MG63 (cell line): ENCODE data around the gene TMEM52. TPM values are rescaled to one million over a fixed set of nuclear protein-coding genes. Genes with fewer than 3 reads are reported as not detected.
A peak's percentile ranks its signal among the peaks of the same experiment; 100 is the strongest.
"Not testable (repeated sequence)": the region's sequence is repeated elsewhere in the genome, so short reads cannot be mapped to it uniquely, and the experiment has no call there.

ENCODE experiments used
- DNase-seq: peaks from one replicate; pipeline ENCODE4 v3.0.0-alpha.2; 2020
- H3K27me3 ChIP-seq: fragments of 250-450 bp; sonication (Bioruptor Pico); 2 replicates; pipeline ENCODE4 v1.5.1; 2020; ENCODE audit warnings: mild to moderate bottlenecking, moderate library complexity
- H3K36me3 ChIP-seq: fragments of 250-450 bp; sonication (Bioruptor Pico); 2 replicates; pipeline ENCODE4 v1.5.1; 2020; ENCODE audit warnings: mild to moderate bottlenecking, moderate library complexity
- H3K4me3 ChIP-seq: fragments of 250-450 bp; sonication (Bioruptor Pico); 2 replicates; pipeline ENCODE4 v1.5.1; 2020; ENCODE audit warnings: mild to moderate bottlenecking, moderate library complexity
- H3K9me3 ChIP-seq: fragments of 250-450 bp; sonication (Bioruptor Pico); 2 replicates; pipeline ENCODE4 v1.5.1; 2020; ENCODE audit warnings: mild to moderate bottlenecking, moderate library complexity
- total RNA-seq: library from RNA; depleted of rRNA; stranded (reverse); fragments of >200 nt; shearing (Covaris generic); gene quantifications from 2 replicates; pipeline ENCODE4 v1.2.3, GENCODE V29; 2014; ENCODE audit warnings: low replicate concordance

The TMEM52 gene
- total RNA-seq, 1 experiment from 2014 or later, result not detected

- H3K9me3 ChIP-seq, result no peaks in the 10 kb centered on the region
- H3K27me3 ChIP-seq, result peaks cover 17% of the 10 kb centered on the region
- no peaks in the 10 kb centered on the region for H3K36me3 ChIP-seq
- no peak overlapping the region for H3K4me3 ChIP-seq
- DNase-seq, result no peak
Measured at GRCh38 chr1:1937549-1938275, 18.6 kb upstream of the TMEM52 start.

DNA sequence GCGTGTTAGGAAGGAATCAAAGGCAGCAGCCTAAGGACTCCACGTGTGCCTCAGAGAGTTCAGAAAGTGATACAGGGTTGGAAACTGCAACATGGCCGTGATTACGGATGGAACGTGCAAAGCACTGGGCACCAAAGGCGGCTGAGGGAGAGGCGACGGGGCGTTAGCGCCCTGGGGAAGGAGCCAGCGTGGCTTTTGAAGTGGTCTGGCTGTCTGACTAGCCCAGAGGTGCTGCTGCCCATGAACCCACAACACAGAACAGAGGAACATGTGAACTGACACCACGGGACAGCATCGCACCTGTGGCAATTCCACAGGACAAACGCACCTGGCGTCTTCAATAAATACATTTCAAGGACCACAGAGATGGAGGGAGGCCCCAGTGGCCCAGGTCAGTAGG is 18.0 kb upstream of the TMEM52 start:
- Histone ChIP-seq H3K9me3 (no peaks in the 10 kb centered on the region), H3K36me3 (no peaks in the 10 kb centered on the region), H3K27me3 (peaks cover 17% of the 10 kb centered on the region), H3K4me3 (no peak overlapping the region)
- DNase-seq, result no peak

DNA sequence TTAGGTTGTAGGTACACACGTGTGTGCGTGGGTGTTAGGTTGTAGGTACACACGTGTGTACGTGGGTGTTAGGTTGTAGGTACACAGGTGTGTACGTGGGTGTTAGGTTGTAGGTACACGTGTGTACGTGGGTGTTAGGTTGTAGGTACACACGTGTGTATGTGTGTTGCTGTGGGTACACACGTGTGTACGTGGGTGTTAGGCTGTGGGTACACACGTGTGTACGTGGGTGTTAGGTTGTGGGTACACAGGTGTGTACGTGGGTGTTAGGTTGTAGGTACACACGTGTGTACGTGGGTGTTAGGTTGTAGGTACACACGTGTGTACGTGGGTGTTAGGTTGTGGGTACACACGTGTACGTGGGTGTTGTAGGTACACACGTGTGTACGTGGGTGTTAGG is 15.8 kb upstream of the TMEM52 start:
- DNase-seq, H3K9me3 ChIP-seq, H3K4me3 ChIP-seq, H3K36me3 ChIP-seq: not testable (repeated sequence)
- peaks cover 17% of the 10 kb centered on the region for H3K27me3 ChIP-seq

DNA sequence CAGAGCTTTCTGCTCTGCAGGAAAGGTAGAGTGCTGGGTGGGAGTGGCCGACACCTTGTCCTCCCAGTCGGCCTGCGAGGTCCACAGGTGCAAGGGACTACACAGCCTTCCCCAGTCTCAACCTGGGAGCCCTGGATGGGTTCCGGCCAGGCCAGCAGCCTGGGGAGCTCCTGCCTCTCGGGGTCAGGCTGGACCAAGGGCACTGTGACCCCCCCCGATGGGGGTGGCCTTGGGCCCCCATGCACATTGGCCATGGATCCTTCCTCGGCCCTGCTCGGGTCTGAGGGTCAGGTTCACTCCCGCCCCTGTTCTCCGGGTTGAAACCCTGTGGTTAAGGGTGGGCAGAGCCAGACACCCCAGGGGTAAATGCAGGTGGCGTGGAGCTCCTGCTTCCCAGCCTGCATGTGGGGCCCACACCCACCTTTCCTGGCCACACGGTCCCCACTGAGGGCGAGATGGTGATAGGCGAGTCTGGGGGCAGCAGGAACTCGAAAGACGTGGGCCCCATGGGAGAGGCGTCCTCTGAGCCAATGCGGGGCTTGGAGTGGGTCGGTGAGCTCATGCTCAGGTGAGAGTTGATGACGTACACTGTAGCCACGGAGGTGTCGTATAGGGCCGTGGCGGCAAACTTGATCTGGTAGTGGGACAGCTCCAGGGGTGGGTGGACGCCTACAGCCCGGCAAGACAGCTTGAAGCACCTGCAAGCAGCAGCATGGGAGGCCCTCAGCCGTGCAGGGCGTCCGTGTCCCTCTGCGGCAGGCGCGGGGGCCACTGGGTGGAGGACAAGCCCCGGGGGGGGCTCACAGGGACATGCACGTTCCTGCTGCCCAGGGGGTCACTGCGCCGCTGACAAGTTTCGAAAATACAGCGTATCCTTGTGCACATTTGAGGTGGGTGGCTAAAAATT is 10.8 kb upstream of the TMEM52 start:
- Histone ChIP-seq H3K36me3 (no peaks in the 10 kb centered on the region), H3K9me3 (no peaks in the 10 kb centered on the region), H3K27me3 (0 out of 2 replicates have a peak, but pooled peaks cover 3% of the 10 kb centered on the region), H3K4me3 (no peak overlapping the region)
- no peak for DNase-seq

- no peak overlapping the region for H3K4me3 ChIP-seq
- 0 out of 2 replicates have a peak, but pooled peaks cover 3% of the 10 kb centered on the region for H3K27me3 ChIP-seq
- no peak for DNase-seq
- no peaks in the 10 kb centered on the region for H3K36me3 ChIP-seq
- no peaks in the 10 kb centered on the region for H3K9me3 ChIP-seq
Measured at GRCh38 chr1:1929102-1929638, 10.1 kb upstream of the TMEM52 start.

DNA sequence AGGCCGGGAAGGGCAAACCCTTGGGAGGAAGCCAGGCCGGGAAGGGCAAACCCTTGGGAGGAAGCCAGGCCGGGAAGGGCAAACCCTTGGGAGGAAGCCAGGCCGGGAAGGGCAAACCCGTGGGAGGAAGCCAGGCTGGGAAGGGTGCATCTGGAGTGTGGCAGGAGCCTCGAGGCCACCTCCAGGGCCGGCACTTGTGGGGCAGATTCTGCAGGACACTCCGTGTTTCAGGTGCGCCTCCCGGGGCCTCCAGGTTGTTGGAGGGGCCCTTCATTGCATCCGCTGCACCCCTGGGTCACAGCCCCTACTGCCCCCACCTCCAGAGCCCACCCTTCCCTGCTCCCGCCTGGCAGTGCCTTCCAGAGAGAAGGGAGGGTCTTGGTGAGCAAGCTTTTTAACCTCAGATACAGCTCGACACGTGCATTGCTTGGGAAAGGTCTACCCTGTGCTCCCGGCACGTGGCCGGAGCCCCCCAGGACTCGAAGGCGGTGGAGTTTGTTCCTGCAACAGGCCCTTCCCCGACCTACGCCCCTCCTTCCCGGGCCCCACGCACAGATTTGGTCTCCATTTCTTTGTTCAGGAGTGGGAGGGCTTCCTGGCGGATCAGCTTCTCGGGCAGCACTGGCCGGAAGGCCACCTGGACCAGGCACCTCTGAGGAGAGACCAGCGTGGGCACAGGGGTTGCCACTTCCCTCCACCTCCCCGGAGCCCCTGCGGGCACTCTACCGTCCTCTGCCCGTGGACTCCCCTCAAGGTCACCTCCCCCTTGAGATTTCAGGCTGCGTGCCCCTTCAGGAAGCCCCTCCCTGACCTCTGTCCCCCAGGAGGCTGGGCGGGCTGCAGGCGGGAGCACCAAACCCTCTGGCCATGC is 9.4 kb upstream of the TMEM52 start:
- Histone ChIP-seq H3K9me3 (no peaks in the 10 kb centered on the region), H3K27me3 (0 out of 2 replicates have a peak, but pooled peaks cover 2% of the 10 kb centered on the region), H3K4me3 (no peak overlapping the region), H3K36me3 (no peaks in the 10 kb centered on the region)
- DNase-seq, result peak; percentile 45

GRCh38 chr1:1927751-1928150 is 8.7 kb upstream of the TMEM52 start:
- H3K27me3 ChIP-seq, result no peaks in the 10 kb centered on the region
- DNase-seq, result peak; percentile 26
- no peaks in the 10 kb centered on the region for H3K36me3 ChIP-seq
- no peaks in the 10 kb centered on the region for H3K9me3 ChIP-seq
- no peak overlapping the region for H3K4me3 ChIP-seq

- no peaks in the 10 kb centered on the region for H3K27me3 ChIP-seq
- H3K9me3 ChIP-seq, result no peaks in the 10 kb centered on the region
- no peak for DNase-seq
- no peaks in the 10 kb centered on the region for H3K36me3 ChIP-seq
- no peak overlapping the region for H3K4me3 ChIP-seq
Measured at GRCh38 chr1:1926886-1927660, 8.0 kb upstream of the TMEM52 start.

GRCh38 chr1:1926346-1926811 is 7.3 kb upstream of the TMEM52 start:
- Histone ChIP-seq H3K9me3 (no peaks in the 10 kb centered on the region), H3K27me3 (no peaks in the 10 kb centered on the region), H3K36me3 (no peaks in the 10 kb centered on the region), H3K4me3 (no peak overlapping the region)
- no peak for DNase-seq

- H3K9me3 ChIP-seq, result no peaks in the 10 kb centered on the region
Measured at GRCh38 chr1:1925437-1926345, 6.6 kb upstream of the TMEM52 start.

GRCh38 chr1:1924849-1925248 is 5.8 kb upstream of the TMEM52 start:
- no peak for DNase-seq
- no peaks in the 10 kb centered on the region for H3K9me3 ChIP-seq
- no peak overlapping the region for H3K4me3 ChIP-seq
- no peaks in the 10 kb centered on the region for H3K27me3 ChIP-seq
- H3K36me3 ChIP-seq, result no peaks in the 10 kb centered on the region

More at GRCh38 chr1:1925437-1926345, 6.6 kb upstream of the TMEM52 start:
- DNase-seq, result no peak
- Histone ChIP-seq H3K4me3 (no peak overlapping the region), H3K36me3 (no peaks in the 10 kb centered on the region), H3K27me3 (no peaks in the 10 kb centered on the region)

DNA sequence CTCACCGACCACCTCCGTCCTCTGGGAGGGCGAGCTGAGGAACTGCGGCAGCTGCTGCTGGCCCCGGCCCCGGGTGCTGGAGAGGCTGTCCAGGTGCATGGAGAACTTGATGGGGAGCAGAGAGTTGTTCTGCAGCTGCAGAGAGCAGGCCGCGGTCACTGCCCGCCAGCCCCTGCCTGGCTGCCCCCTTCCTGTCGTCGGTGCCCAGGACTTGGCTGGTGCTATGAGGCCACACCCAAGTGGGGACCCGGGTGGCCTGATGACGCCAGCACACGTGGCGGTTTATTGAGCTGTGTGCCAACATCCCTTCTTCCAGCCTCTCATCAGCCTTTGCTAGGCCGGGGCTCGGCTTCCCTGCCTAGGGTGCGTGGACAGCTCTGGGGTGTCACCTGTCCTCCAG is 5.3 kb upstream of the TMEM52 start:
- Histone ChIP-seq H3K36me3 (no peaks in the 10 kb centered on the region), H3K27me3 (no peaks in the 10 kb centered on the region), H3K4me3 (no peak overlapping the region), H3K9me3 (no peaks in the 10 kb centered on the region)
- no peak for DNase-seq

DNA sequence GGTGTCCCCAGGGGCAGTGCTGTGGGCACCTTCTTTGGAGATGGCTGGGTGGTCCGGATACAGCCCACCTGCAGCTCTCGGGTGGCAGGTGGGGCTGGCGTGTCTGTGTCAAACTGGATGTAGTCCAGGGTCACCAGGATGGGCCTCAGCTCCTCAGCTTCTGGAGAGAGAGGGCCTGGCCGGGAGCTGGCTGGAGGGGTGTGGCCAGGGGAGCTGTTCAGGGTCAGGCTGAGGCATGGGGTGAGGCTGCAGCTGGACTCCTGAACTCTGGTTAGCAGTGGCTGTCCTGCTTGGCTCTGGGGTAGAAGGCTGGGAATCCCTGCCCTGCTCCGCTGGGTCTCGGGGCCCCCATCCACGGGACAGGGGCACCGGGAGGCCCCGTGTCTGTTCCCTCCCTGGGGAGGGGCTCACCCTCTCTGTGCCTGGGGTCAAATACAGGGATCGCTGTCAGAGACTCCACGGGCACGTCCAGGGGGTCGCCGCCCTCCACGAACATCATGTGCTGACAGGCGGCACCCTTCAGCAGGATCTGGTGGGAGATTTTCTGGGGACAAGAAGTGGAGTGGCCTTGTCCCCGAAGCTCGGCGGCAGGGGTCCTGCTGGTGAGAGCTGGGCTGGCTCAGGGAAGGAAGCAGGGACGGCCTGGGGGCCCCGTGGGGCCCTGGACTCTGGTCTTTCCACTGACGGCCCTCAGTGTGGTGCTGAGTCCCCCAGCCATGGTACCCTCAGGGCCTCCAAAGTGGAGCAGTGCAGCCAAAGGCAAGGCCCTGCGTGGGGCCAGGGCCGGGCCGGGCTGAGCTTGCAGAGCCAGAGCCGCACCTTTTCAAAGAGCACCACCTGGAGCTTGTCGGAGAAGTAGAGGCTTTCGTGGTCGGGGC is 4.1 kb upstream of the TMEM52 start:
- no peaks in the 10 kb centered on the region for H3K36me3 ChIP-seq
- H3K27me3 ChIP-seq, result no peaks in the 10 kb centered on the region
- no peak overlapping the region for H3K4me3 ChIP-seq
- no peaks in the 10 kb centered on the region for H3K9me3 ChIP-seq
- DNase-seq, result no peak

- no peaks in the 10 kb centered on the region for H3K9me3 ChIP-seq
- H3K36me3 ChIP-seq, result no peaks in the 10 kb centered on the region
- no peaks in the 10 kb centered on the region for H3K27me3 ChIP-seq
- H3K4me3 ChIP-seq, result no peak overlapping the region
- no peak for DNase-seq
Measured at GRCh38 chr1:1922702-1922955, 3.5 kb upstream of the TMEM52 start.
